HG02884 (cell line): ENCODE measurements around the gene KCNH5.

Experiments
- ATAC-seq: cut with Tn5 transposase; IDR thresholded peaks from one replicate; pipeline ENCODE4 v1.9.1; 2021; ENCODE audit warnings: mild to moderate bottlenecking, moderate library complexity; ENCODE audit not compliant: unreplicated experiment

The KCNH5 gene

DNA sequence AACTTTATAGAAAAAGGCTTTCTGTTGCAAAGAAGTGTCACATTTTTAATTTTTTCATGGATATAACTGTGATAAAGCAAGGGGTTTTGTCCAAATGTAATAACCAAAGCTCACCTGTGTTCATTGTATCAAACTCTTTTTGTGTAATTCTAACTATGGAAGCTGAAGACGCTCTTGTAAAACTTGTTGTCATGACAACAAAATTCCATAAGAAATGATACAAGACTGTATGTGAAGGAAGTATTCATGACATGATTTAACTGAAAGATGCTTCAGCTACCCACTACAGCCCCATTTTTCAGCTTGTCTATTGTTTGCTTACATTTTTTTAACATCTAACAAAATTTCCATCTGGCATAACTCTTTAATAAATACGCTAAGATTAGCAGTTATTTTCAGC lies 360.9 kb downstream of the KCNH5 start:
- ATAC-seq: no peak

DNA sequence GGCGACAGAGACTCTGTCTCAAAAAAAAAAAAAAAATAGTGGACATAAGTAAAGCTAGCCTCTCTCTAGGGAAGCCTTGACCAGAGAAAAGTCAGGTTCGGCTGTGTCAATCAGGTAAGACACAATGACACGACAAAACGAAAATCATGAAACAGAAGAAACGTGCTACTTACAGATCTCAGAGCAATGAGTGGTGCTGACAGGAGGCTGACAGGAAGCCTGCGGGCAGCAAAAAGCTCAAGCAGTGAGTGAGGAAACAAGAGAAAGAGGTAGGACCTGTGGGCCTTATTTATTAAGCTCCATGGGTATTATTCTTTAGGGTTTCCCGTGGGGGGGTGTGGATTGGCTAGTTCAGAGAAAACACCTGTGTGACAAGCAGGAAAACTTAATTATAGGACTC lies 363.1 kb downstream of the KCNH5 start:
- no peak for ATAC-seq

DNA sequence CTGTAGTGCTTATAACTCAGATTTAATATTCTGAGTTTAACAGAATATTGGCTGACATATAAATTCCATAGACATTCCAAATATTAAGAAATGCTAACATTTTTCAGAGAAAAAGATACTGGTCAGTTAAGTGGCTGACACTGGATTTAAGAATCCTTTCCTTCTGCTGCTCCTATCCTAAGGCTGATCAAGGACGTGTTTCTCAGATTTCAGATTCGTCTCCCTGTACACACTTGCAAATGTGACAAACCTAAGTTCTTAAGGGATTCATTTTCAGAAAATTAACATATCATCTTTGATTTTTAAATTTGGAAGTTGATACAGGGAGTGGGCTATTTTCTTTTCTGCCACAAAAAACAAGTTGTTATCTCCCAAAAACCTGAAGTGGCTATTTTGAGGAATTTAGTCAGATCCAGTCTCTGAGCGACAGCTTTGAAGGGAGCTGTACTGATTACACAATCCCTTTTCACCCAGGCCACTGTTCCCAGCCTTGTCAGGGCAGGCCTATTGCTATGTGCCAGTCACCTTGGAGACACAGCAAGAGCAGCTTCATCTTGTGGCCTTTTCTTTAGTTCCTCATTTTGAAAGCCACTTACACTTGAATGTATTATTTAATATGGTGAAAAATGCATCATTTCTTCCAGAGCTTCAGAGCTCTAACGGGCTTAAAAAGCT lies 370.6 kb downstream of the KCNH5 start:
- no peak for ATAC-seq

DNA sequence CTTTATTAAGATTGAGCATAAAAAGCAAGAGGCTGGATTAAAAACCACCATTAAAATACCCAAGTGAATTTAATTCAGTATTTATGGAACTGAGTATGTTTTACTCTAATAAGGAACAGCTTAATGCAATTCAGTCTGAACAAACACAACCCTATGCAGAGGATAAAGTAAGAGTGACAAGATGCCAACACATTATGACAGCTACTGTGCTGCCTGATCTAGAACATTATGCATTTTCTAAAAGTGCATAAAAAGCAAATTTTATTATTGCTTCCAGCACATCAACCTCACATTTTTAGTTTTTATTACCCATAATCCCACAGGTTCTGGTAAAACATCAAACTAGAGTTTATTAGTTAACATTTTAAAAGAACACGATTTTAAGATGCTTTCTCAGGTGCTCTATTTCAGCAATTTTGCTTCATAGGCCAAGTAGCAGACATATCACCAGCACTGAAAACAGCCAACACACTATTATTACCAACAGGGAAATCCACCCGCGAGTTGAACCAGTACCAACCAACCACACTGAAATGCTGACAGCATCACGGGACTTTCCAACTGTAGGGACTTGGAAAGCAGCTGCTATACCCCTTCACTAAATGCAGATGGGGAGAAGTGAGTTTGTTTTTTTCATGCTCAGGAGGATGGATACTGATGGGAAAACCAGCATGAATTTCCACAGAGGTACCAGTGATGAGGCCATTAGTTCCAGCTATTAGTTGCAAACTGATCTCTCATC lies 372.1 kb downstream of the KCNH5 start:
- ATAC-seq: no peak

DNA sequence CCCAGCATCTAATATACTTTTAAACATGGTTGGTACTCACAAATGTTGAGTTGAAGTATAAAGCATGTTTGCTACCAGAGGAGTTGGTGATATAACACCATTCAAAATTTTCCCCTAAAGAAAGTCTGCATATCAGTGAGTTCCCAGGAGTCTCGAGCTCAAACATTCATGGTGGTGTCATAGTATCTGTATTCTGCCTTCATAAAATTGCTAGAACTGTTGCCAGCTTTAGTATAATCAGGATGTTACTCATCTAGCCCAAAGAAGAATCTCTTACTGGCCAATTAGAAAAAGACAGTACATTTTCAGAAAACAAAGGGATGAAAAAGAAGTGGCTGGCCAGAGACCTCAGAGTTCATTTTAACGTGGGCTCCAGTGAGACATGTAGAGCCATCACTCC lies 374.7 kb downstream of the KCNH5 start:
- ATAC-seq: no peak

DNA sequence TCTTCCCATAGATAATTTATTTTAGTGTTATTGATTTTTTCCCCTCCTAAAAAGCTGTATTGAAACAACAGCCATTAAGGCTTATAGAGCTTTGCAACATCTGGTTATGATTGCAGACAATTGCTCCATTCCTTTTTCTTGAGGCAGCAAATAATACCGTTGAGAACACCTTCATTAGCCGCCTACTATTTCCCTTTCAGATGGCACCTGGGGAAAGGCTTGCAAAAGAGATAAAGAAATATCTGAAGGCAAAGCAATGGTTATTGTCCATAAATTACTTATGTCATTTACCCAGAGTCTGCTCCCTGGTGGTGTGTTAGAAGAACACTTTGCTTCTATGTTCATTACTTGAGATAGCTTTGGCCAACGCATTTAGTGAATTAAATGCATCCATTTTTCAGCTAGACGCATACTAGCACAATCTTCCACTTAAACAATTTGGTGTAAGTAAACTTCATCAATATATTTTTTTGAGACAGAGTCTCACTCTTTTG lies 377.8 kb downstream of the KCNH5 start:
- no peak for ATAC-seq

DNA sequence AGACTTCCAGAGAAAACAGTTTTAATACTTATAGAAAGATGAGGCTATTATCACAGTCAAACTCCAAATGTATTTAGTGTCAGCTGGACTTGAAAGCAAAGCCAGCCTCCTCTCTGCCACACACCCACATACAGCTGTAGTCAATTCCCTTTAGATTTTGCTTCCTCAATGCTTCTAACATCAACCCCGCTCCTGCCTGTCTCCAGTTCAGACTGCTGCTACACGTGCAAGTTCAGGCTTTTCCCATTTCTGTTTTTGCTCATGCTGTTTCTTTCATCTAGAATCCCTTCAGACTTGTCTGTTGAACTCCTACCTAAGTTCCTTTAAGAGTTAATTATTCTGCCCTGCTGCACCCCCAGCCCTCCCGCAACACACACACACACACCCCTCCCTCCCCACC lies 380.0 kb downstream of the KCNH5 start:
- ATAC-seq: no peak

DNA sequence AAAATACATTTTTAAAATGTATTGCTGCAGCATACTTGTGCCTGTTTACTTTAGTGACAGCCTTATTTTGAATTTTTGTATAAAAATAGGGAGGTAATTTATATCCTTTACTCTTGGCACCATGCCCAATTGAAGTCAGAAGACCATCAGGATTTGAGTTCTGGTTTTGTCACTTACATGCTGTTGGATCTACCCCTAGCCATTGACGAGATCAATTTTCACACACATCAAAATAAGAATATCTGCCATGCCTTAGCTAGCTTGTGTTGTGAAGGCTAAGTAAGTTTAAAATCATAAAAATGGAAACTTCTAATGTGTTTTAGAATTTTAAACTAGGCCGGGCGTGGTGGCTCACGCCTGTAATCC lies 381.8 kb downstream of the KCNH5 start:
- ATAC-seq: no peak

DNA sequence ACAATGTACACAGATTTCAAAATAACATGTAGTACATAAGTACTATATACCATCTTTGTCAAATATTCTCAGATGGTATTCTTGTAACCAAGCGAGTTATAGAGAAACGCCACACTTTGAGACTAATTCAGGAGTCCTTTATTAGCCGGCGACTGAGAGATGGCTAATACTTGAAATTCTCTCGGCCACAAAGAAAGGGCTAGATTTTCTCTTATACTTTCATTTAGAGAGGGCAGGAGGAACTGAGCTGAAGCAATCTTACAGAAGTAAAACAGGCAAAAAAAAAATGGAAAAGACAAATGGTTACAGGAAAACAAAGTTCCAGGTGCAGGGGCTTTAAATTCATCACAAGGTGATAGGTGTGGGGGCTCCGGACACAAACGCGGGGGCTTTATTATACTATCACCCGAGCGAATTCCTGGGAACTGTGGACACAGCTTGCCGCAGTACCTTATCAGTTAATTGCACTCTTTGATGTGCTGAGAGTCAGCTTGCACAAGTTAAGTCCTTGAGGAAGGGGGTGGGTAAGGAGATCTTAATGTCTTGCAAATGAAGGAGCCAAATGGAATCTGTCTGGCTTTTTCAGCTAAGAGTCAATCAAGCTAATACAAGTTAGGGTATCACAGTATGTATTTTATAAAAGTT lies 382.3 kb downstream of the KCNH5 start:
- ATAC-seq: no peak

DNA sequence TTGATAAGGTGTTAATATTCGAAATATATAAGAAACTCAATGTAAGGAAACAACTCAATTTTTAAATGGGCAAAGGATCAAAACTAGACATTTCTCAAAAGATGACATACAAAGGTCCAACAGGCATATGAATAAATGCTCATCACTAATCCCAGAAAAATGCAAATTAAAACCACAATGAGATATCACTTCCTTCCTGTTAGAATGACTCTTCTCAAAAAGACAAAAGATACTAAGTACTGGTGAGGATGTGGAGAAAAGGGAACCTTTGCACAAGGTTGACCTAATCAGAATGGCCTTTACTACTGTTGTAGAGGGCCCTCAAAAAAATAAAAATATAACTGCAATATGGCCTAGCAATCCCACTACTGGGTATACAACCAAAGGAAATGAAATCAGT lies 383.4 kb downstream of the KCNH5 start:
- no peak for ATAC-seq

DNA sequence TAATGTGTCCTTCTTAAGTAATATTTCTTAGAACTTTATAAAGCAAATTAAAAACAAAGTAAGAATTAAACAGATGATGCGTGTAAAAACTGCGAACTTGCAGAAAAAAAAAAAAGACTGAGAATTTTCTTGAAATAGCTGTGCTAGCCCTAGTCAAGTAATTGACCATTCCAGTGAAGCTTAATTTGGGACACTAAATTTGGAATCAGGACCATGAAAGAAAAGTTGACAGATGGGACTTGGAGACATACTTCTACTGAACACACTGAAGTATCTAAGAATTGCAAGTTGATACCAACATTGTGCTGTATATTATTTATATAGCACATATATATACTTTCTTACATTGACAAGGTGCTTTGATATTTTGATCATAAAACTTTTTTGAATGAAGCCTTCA lies 386.6 kb downstream of the KCNH5 start:
- no peak for ATAC-seq

DNA sequence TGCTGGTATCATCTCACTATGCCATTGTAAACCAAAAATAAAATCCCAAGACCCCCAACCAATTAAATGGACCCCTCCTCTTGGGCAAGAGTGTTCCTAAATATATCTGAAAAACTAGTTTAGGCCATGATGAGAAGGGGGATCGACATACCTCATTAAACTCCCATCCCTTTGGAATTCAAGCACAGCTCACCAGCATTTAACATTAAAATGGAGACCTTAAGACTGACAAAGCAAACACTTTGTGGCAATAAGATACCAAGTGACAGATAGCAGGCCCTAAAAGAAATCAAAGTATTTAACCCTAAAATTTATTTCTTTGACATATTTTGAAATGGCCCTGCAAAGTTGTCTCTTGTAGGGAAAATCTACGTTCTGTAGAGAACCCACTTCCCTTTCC lies 387.9 kb downstream of the KCNH5 start:
- ATAC-seq: no peak

DNA sequence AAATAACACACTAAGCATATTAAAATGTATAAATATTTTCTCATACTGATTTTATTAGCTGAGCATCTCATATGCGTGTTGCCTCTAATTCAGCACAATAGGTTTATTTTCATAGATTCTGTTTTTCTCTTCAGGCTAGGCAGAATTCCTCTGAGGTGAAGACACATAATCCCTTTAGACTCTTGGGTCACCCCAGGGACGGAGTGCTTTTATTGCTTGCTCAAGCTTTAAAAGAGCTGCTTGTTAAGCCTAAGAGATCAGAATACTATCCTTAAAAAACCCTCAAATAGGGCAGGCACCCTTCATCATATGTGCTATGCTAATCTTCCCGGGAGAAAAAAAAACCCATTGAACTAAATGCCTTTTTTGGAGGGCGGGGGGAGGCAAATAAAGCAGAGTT lies 390.1 kb downstream of the KCNH5 start:
- ATAC-seq: no peak

DNA sequence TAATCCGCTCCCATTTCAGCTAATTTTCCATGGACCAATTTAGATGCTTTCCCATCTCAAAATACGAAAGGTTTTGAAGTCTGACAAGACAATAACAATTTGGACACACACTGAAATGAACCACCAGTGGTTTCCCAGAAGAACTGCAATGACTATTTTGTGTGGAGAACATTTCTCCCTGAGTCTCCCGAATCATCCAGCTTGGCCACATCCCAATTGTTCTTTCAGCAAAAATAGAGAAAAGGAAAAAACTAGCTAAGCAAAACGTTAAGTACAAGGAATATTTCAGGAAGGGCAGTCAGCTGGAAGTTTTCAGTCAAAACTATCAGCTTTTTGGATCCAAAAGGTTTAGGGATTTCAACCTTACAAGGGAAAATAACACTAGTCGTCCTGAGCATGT lies 390.6 kb downstream of the KCNH5 start:
- ATAC-seq: no peak
